Astrocyte (in vitro differentiated cells and primary cell): ENCODE data around the gene GRID2.

Experiments used
- CTCF ChIP-seq: IDR thresholded peaks from 2 replicates; pipeline ENCODE4 v1.5.1; 2011; ENCODE audit warnings: low read depth, mild to moderate bottlenecking, inconsistent platforms, low read length, moderate library complexity; ENCODE audit not compliant: insufficient read depth
- EZH2 ChIP-seq: IDR thresholded peaks from 2 replicates; pipeline ENCODE4 v1.6.1; 2012; ENCODE audit warnings: mild to moderate bottlenecking, low read length, inconsistent platforms; ENCODE audit not compliant: insufficient read depth

- no peak for TF ChIP-seq CTCF
- no peak for TF ChIP-seq EZH2
These were observed 410.9 kb downstream of the GRID2 start for GRCh38 chr4:92714640-92715039.
